ENCODE results near the gene USP22.
A peak's percentile ranks its signal among the peaks of the same experiment; 100 is the strongest.
"Not testable (repeated sequence)": the region's sequence is repeated elsewhere in the genome, so short reads cannot be mapped to it uniquely, and the experiment has no call there.

USP22 gene

DNA sequence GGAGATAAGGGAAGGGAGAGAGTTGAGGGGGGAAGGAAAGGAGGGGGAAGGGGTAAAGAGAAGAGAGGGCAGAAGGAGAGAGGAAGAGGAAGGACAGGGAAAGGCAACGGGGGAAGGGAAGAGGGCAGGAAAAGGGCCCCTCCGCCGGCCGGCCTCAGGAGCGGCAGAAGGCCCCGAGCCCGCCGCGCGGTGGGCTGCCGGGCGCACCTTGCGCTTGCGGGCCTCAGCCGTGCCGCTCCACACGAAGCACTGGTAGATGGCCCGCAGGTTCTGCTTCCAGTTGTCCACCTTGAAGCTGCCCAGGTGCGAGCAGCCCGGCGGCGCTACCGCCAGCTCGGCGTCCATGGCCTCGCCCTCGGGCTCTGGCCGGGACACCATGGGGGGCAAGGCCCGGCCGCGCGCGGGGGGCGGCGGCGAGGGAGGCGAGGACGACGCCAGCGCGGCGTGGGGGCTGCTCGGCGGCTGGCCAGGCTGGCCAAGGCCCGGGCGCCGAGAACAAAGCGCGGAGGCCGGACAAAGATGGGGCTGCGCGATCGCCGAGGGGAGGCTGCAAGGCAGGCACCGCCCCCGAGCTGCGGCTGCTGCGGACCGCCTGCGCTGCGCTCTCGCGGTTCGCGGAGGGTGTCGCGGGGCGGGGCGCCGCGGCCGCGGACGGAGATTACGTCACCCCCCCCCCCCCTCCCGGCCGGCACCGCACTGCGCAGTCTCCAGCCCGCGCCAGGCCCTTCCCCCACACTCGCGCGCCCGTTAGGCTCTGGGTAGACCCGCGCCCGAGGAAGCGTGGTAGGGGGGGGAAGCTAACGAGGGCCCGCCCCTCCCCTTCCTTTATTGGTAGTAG is at the start of gene USP22:
USP22 (minus strand) TSS at position 554 of the 838 bp plus-strand sequence; CDS start at position 378, 176 bp downstream.
- TF ChIP-seq ZFX (IDR thresholded peaks at IDR 0.05), result peak; percentile 97
- TF ChIP-seq, protein P1, sequence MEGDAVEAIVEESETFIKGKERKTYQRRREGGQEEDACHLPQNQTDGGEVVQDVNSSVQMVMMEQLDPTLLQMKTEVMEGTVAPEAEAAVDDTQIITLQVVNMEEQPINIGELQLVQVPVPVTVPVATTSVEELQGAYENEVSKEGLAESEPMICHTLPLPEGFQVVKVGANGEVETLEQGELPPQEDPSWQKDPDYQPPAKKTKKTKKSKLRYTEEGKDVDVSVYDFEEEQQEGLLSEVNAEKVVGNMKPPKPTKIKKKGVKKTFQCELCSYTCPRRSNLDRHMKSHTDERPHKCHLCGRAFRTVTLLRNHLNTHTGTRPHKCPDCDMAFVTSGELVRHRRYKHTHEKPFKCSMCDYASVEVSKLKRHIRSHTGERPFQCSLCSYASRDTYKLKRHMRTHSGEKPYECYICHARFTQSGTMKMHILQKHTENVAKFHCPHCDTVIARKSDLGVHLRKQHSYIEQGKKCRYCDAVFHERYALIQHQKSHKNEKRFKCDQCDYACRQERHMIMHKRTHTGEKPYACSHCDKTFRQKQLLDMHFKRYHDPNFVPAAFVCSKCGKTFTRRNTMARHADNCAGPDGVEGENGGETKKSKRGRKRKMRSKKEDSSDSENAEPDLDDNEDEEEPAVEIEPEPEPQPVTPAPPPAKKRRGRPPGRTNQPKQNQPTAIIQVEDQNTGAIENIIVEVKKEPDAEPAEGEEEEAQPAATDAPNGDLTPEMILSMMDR (conservative IDR thresholded peaks at IDR 0.05), result no peak
- peak within 1 kb of the TSS; percentile 100 for H3K27ac ChIP-seq

DNA sequence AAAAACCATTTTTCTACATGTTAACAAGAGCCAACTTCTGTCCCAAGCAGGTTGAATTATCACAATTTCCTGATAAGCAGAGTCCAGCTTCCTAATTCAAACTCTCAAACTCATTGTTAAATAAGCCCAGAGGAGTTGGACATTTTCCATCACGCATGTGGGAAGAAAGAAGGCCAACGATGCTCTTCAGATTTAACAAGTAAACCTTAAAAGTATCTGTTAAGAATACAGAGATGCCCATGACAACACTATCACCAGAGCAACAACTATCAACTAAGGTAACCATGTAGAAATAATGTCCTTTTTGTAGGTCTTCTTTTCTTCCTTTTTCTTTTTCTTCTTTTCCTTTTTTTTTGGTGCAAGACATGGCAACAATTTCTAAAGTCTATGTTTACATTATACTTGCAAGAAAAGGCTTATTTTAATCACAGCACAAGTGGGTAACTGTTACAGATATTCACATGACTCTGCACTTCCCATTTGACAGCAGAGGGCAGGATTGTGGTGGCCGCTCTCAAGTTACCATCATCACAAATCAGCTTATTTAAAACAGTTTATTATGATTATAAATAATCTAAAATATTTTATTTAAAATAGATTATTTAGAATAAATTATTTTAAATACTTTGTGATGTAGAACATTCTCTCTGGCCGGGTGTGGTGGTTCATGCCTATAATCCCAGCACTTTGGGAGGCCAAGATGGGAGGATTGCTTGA is 48.2 kb upstream of the USP22 start:
- no peak for TF ChIP-seq ZFX (IDR thresholded peaks at IDR 0.05)
- TF ChIP-seq, protein P1 (conservative IDR thresholded peaks at IDR 0.05), result no peak
- H3K27ac ChIP-seq, result no peak overlapping the region

DNA sequence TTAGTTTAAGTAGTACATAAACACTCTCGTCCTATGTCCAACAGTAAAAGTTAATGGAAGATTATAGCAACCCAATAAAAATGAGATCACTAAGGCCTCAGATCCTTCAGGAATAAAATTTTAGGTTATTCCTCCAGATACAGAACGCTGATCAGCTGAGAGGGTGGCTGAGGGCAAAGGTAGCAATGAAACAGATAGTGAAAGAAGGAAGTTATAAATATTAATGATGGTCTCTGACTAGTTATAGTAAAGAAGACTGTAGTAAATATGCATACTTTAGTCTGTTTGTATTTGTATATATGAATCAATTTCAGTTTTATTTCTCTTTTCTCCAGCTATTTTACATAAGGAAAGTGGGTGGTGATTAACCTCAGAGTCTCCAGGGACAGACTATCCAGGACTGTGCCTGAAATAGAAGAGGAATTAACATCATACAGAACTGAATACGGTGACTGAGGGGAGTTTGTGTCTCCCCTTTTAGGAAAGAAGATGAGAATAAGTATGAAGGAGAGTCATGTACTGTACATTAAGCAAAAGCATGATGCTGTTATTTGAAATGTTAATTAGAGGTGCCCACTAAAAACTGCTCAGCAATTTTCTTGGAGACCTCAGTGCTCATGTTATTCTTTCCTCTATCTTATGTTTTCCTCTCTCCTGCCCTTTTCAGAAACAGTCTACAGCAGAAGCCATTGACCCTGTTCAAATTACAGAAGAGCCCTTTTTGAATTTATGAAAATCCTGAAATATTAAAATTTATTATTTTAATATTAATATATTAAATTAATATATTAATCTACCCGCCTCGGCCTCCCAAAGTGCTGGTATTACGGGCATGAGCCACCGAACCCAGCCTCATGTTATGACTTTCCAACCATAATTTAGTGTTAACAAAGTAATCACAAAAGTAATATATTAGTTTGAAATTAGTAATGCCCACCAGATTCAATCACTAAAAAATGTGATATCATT is 47.4 kb upstream of the USP22 start:
- TF ChIP-seq ZFX (IDR thresholded peaks at IDR 0.05), result no peak
- TF ChIP-seq, protein P1 (conservative IDR thresholded peaks at IDR 0.05), result no peak
- no peak overlapping the region for H3K27ac ChIP-seq

DNA sequence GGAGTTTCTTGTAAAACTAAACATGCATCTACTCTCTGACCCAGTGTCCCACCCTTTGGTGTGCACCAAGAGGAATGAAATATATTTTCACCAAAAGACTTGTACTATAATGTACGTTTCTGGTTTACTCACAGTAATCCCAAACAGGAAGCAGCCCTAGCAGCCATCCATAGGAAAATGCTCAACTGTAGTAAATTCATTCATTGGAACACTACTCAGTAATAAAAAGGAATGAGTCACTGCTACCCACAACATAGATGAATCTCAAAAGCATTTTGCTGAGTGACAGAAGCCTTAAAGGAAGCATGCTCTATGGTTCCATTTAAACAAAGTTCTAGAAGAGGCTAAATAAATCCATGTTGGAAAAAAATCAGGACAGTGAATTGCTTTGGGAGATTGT is 46.3 kb upstream of the USP22 start:
- H3K27ac ChIP-seq, result no peak overlapping the region
- TF ChIP-seq ZFX (IDR thresholded peaks at IDR 0.05), result no peak
- TF ChIP-seq, protein P1 (conservative IDR thresholded peaks at IDR 0.05), result no peak

DNA sequence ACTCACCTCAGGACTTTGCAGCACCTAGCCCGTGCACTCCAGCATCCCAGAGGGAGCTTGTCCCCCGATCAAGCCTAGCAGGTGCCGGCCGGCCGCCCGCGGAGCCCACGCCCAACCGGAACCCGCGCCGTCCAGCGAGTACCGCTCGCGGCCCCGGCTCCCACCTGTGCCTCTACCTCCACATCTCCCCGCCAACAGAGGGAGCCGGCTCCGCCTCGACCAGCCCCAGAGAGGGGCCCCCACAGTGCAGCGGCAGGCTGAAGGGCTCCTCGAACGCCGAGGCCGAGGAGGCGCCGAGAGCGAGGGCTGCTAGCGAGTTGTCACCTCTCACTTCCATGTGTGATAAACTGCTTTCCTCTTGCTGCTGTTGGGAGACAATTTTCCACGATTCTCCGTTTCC is 42.9 kb upstream of the USP22 start:
- no peak for TF ChIP-seq ZFX (IDR thresholded peaks at IDR 0.05)
- TF ChIP-seq, protein P1 (conservative IDR thresholded peaks at IDR 0.05), result no peak

DNA sequence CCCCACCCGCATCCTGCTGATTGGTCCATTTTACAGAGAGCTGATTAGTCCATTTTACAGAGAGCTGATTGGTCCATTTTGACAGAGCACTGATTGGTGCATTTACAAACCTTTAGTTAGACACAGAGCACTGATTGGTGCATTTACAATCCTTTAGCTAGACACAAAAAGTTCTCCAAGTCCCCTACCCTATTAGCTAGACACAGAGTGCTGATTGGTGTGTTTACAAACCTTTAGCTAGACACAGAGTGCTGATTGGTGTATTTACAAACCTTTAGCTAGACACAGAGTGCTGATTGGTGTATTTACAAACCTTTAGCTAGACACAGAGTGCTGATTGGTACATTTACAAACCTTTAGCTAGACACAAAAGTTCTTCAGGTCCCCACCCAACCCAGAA is 42.5 kb upstream of the USP22 start:
- not testable (repeated sequence) for H3K27ac ChIP-seq

More for the DNA sequence above, 42.9 kb upstream of the USP22 start:
- no peak overlapping the region for H3K27ac ChIP-seq

DNA sequence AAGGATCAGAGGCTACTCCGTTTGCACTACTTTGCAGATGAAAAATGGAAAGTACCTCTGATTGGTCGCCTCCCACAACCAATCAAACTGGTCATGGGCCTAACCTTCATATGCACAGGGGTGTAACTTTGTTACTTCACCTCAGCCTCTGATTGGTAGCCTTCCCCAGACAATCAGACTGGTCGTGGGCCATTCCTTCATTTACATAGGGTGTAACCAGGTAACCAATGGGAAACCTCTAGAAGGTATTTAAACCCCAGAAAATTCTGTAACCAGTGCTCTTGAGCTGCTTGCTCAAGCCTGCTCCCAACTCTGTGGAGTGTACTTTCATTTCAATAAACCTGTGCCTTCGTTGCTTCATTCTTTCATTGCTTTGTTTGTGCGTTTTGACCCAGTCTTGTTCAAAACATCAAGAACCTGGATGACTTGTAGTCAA is 39.2 kb upstream of the USP22 start:
- no peak overlapping the region for H3K27ac ChIP-seq
- TF ChIP-seq ZFX (IDR thresholded peaks at IDR 0.05), result no peak
- TF ChIP-seq, protein P1 (conservative IDR thresholded peaks at IDR 0.05), result no peak

Measured in C4-2B (cell line).